H9 (cell line): ENCODE measurements around the gene DMXL1. TPM values are rescaled to one million over a fixed set of nuclear protein-coding genes. Genes with fewer than 3 reads are reported as not detected.

Source experiments
- DNase-seq: peaks from one replicate; pipeline ENCODE4 v3.0.0-alpha.2; 2017
- H2AFZ ChIP-seq: one replicate; pipeline ENCODE4 v1.6.1; 2013; ENCODE audit warnings: mild to moderate bottlenecking, low read length, control low read depth, moderate library complexity
- H2AK5ac ChIP-seq: 2 replicates; pipeline ENCODE4 v1.6.1; 2013; ENCODE audit warnings: low read length, control low read depth, mixed read lengths; ENCODE audit not compliant: insufficient read length
- H2BK120ac ChIP-seq: one replicate; pipeline ENCODE4 v1.6.1; 2013; ENCODE audit warnings: low read depth, mild to moderate bottlenecking, low read length, control low read depth, inconsistent platforms; ENCODE audit not compliant: poor library complexity, severe bottlenecking
- H2BK12ac ChIP-seq: 2 replicates; pipeline ENCODE4 v1.6.1; 2013; ENCODE audit warnings: low read length, control low read depth, mixed read lengths, low read depth; ENCODE audit not compliant: insufficient read length
- H2BK15ac ChIP-seq: 2 replicates; pipeline ENCODE4 v1.6.1; 2013; ENCODE audit warnings: low read depth, low read length, control low read depth
- H2BK20ac ChIP-seq: one replicate; pipeline ENCODE4 v1.6.1; 2013; ENCODE audit warnings: low read depth, mild to moderate bottlenecking, low read length, control low read depth, inconsistent platforms; ENCODE audit not compliant: poor library complexity, severe bottlenecking
- H2BK5ac ChIP-seq: 2 replicates; pipeline ENCODE4 v1.6.1; 2013; ENCODE audit warnings: low read length, control low read depth, mixed read lengths; ENCODE audit not compliant: insufficient read length
- H3K14ac ChIP-seq: 2 replicates; pipeline ENCODE4 v1.6.1; 2013; ENCODE audit warnings: low read length, control low read depth; ENCODE audit not compliant: insufficient read depth
- H3K18ac ChIP-seq: 2 replicates; pipeline ENCODE4 v1.6.1; 2013; ENCODE audit warnings: low read depth, mild to moderate bottlenecking, mixed read lengths, low read length, control low read depth; ENCODE audit not compliant: insufficient read length
- H3K23ac ChIP-seq: 2 replicates; pipeline ENCODE4 v1.6.1; 2013; ENCODE audit warnings: low read length, control low read depth, mixed read lengths, low read depth; ENCODE audit not compliant: insufficient read length
- H3K23me2 ChIP-seq: 2 replicates; pipeline ENCODE4 v1.6.1; 2013; ENCODE audit warnings: low read depth, mild to moderate bottlenecking, mixed read lengths, low read length, control low read depth; ENCODE audit not compliant: insufficient read length, poor library complexity, severe bottlenecking
- H3K27ac ChIP-seq: 2 replicates; pipeline ENCODE4 v1.5.1; 2013; ENCODE audit warnings: low read length, control low read depth, mixed read lengths, low read depth; ENCODE audit not compliant: insufficient read length
- H3K27me3 ChIP-seq: 2 replicates; pipeline ENCODE4 v1.6.1; 2013; ENCODE audit warnings: low read length, control low read depth, inconsistent platforms; ENCODE audit not compliant: insufficient read depth
- H3K4ac ChIP-seq: 2 replicates; pipeline ENCODE4 v1.6.1; 2013; ENCODE audit warnings: low read depth, mild to moderate bottlenecking, control low read depth, inconsistent platforms, low read length, moderate library complexity
- H3K4me1 ChIP-seq: 2 replicates; pipeline ENCODE4 v1.6.1; 2013; ENCODE audit warnings: low read length, control low read depth, inconsistent platforms; ENCODE audit not compliant: insufficient read depth
- H3K4me2 ChIP-seq: 2 replicates; pipeline ENCODE4 v1.6.1; 2013; ENCODE audit warnings: low read length, control low read depth, mixed read lengths; ENCODE audit not compliant: insufficient read length, insufficient read depth
- H3K56ac ChIP-seq: 2 replicates; pipeline ENCODE4 v1.6.1; 2013; ENCODE audit warnings: low read depth, mild to moderate bottlenecking, mixed read lengths, low read length, control low read depth; ENCODE audit not compliant: insufficient read length
- H3K79me1 ChIP-seq: 2 replicates; pipeline ENCODE4 v1.6.1; 2013; ENCODE audit warnings: low read depth, mild to moderate bottlenecking, moderate library complexity, low read length, control low read depth, inconsistent platforms; ENCODE audit not compliant: insufficient read depth, poor library complexity, severe bottlenecking
- H3K79me2 ChIP-seq: 2 replicates; pipeline ENCODE4 v1.6.1; 2013; ENCODE audit warnings: low read length, control low read depth, inconsistent platforms; ENCODE audit not compliant: insufficient read depth
- H3K9ac ChIP-seq: 2 replicates; pipeline ENCODE4 v1.6.1; 2013; ENCODE audit warnings: low read length, control low read depth, mixed read lengths; ENCODE audit not compliant: insufficient read length; ENCODE audit errors: extremely low read depth
- H3K9me3 ChIP-seq: one replicate; pipeline ENCODE4 v1.6.1; 2013; ENCODE audit warnings: low read depth, low read length, inconsistent platforms; ENCODE audit not compliant: control insufficient read depth
- H3T11ph ChIP-seq: one replicate; pipeline ENCODE4 v1.6.1; 2013; ENCODE audit warnings: mild to moderate bottlenecking, low read length, control low read depth, inconsistent platforms
- H4K20me1 ChIP-seq: one replicate; pipeline ENCODE4 v1.6.1; 2013; ENCODE audit not compliant: control insufficient read depth, insufficient read length, insufficient read depth
- H4K5ac ChIP-seq: 2 replicates; pipeline ENCODE4 v1.6.1; 2013; ENCODE audit warnings: low read depth, mild to moderate bottlenecking, mixed read lengths, low read length, control low read depth; ENCODE audit not compliant: insufficient read length
- H4K8ac ChIP-seq: replicated peaks from 2 replicates; pipeline ENCODE4 v1.6.1; 2013; ENCODE audit warnings: low read length, control low read depth, mixed read lengths, low read depth; ENCODE audit not compliant: insufficient read length
- H4K91ac ChIP-seq: 2 replicates; pipeline ENCODE4 v1.6.1; 2013; ENCODE audit warnings: low read depth, mild to moderate bottlenecking, moderate library complexity, mixed read lengths, low read length, control low read depth; ENCODE audit not compliant: insufficient read length
- H3K27ac Mint-ChIP-seq, 3 experiments: 2 replicates in 2 of 3; 3 replicates in 1 of 3; pipeline ENCODE4 v1.8.0; 2020 to 2021; ENCODE audit warnings: mixed read lengths in 3 of 3, mild to moderate bottlenecking in 1 of 3, moderate library complexity in 1 of 3
- H3K27me3 Mint-ChIP-seq: 2 replicates; pipeline ENCODE4 v1.8.0; 2021; ENCODE audit warnings: low read depth, mild to moderate bottlenecking, moderate library complexity, mixed read lengths
- H3K36me3 Mint-ChIP-seq, 3 experiments: 2 replicates in 2 of 3; 3 replicates in 1 of 3; pipeline ENCODE4 v1.8.0; 2020 to 2021; ENCODE audit warnings: low read depth in 3 of 3, mixed read lengths in 3 of 3; ENCODE audit not compliant: insufficient read depth in 1 of 3
- H3K4me1 Mint-ChIP-seq, 2 experiments: 2 replicates each; pipeline ENCODE4 v1.8.0; 2020; ENCODE audit warnings: mixed read lengths in 2 of 2
- H3K4me3 Mint-ChIP-seq, 2 experiments: 2 replicates in 1 of 2; 3 replicates in 1 of 2; pipeline ENCODE4 v1.8.0; 2020 to 2021; ENCODE audit warnings: mild to moderate bottlenecking in 2 of 2, mixed read lengths in 2 of 2, moderate library complexity in 1 of 2
- H3K9me3 Mint-ChIP-seq, 2 experiments: 2 replicates in 1 of 2; 3 replicates in 1 of 2; pipeline ENCODE4 v1.8.0; 2020; ENCODE audit warnings: mild to moderate bottlenecking in 2 of 2, mixed read lengths in 2 of 2, moderate library complexity in 1 of 2
- CTCF ChIP-seq: fragments of 200-600 bp; sonication (generic); conservative IDR thresholded peaks from 3 replicates; pipeline ENCODE4 v1.8.0; 2021; ENCODE audit warnings: antibody characterized with exemption, mild to moderate bottlenecking
- WGBS: extraction: QIAGEN DNeasy Blood & Tissue Kit; methylation state at CpG from one replicate; pipeline ENCODE4 v1.1.7; 2013; ENCODE audit warnings: missing lambda C conversion rate, low lambda C conversion rate, mixed read lengths; ENCODE audit not compliant: insufficient read length; ENCODE audit errors: extremely low coverage; 5-methylcytosine and 5-hydroxymethylcytosine counted together
- total RNA-seq: library from RNA; stranded (reverse); gene quantifications from 2 replicates; pipeline ENCODE4 v1.2.1, GENCODE V29; 2021

DMXL1 gene
- total RNA-seq, 1 experiment from 2014 or later, result 63.5 TPM

- no peaks in the 10 kb centered on the region for H3K23me2 ChIP-seq
- peak overlapping the region; percentile 99 for H2AFZ ChIP-seq
- no peak overlapping the region for H3K56ac ChIP-seq
- H3K4me3 Mint-ChIP-seq, result no peak overlapping the region
- no peaks in the 10 kb centered on the region; the same call in 1 of the 2 replicates for H3K27me3 Mint-ChIP-seq
- DNase-seq, result peak; percentile 32
- H3K23ac ChIP-seq, result no peak overlapping the region
- peak overlapping the region; percentile 84 to 96 (median 85); a peak in 6 of 7 replicates for H3K27ac Mint-ChIP-seq
- peaks cover 8 to 10% of the 10 kb centered on the region in 2 experiments for H3K4me1 Mint-ChIP-seq
- no peaks in the 10 kb centered on the region for H3K79me2 ChIP-seq
- no peak overlapping the region for H2BK20ac ChIP-seq
- H3K9ac ChIP-seq, result no peak overlapping the region
- H4K91ac ChIP-seq, result no peak overlapping the region
- H4K5ac ChIP-seq, result no peak overlapping the region
- H2AK5ac ChIP-seq, result no peak overlapping the region
- H3K9me3 ChIP-seq, result no peaks in the 10 kb centered on the region
- no peak overlapping the region for H3K4ac ChIP-seq
- H3K27me3 ChIP-seq, result no peaks in the 10 kb centered on the region
- H3K36me3 Mint-ChIP-seq, result no peaks in the 10 kb centered on the region
- no CpG with 5 or more reads among the region's 7 CpGs for WGBS
- TF ChIP-seq CTCF, result no peak
- H4K8ac ChIP-seq, result no peak overlapping the region
- H3K18ac ChIP-seq, result peak overlapping the region; percentile 47
- no peak overlapping the region for H3T11ph ChIP-seq
- peak overlapping the region; percentile 95 for H2BK120ac ChIP-seq
- no peaks in the 10 kb centered on the region for H4K20me1 ChIP-seq
- H3K9me3 Mint-ChIP-seq, result no peaks in the 10 kb centered on the region
- H2BK5ac ChIP-seq, result no peak overlapping the region
- peaks cover 5% of the 10 kb centered on the region for H3K4me1 ChIP-seq
- peak overlapping the region; percentile 28 for H2BK12ac ChIP-seq
- H3K27ac ChIP-seq, result peak overlapping the region; percentile 29
- no peaks in the 10 kb centered on the region for H3K79me1 ChIP-seq
- H3K4me2 ChIP-seq, result peak overlapping the region; percentile 34
- peak overlapping the region; percentile 39; the same call in 1 of the 2 replicates for H3K14ac ChIP-seq
- no peak overlapping the region for H2BK15ac ChIP-seq
These were observed 20.9 kb upstream of the DMXL1 start for GRCh38 chr5:119049824-119050449.
